GM12878 (cell line): Measurements from ENCODE around the gene PPP1R14B. TPM values are rescaled to one million over a fixed set of nuclear protein-coding genes. Genes with fewer than 3 reads are reported as not detected.

Experiments used
- CEBPB ChIP-seq, 2 experiments: fragments of 150-350 bp in 1 of 2; IDR thresholded peaks; 2 replicates each; pipeline ENCODE4 v1.6.1; 2012 to 2014; ENCODE audit warnings: low read depth in 2 of 2, low read length in 2 of 2, borderline replicate concordance in 1 of 2, inconsistent platforms in 1 of 2
- CHD4 ChIP-seq: fragments of 200-600 bp; sonication (generic); IDR thresholded peaks from 2 replicates; pipeline ENCODE4 v1.6.1; 2016; ENCODE audit warnings: mild to moderate bottlenecking
- CTCF ChIP-seq, 3 experiments: IDR thresholded peaks in 2 of 3; conservative IDR thresholded peaks in 1 of 3; 2 replicates each; pipeline ENCODE4 v1.5.1; 2011; ENCODE audit warnings: low read depth in 3 of 3, low read length in 3 of 3, mild to moderate bottlenecking in 3 of 3, control low read depth in 2 of 3, moderate library complexity in 2 of 3, inconsistent platforms in 1 of 3, mixed read lengths in 1 of 3; ENCODE audit not compliant: control insufficient read depth in 2 of 3, insufficient read depth in 1 of 3; ENCODE audit errors: extremely low read depth in 1 of 3
- EGR1 ChIP-seq, 2 experiments: IDR thresholded peaks; 1 replicate in 1 of 2; 2 replicates in 1 of 2; pipeline ENCODE4 v1.6.1; 2011 to 2012; ENCODE audit warnings: low read depth in 2 of 2, low read length in 2 of 2, borderline replicate concordance in 1 of 2, mild to moderate bottlenecking in 1 of 2, moderate library complexity in 1 of 2
- FOXK2 ChIP-seq: fragments of 450-650 bp; IDR thresholded peaks from 2 replicates; pipeline ENCODE4 v1.6.1; 2017; ENCODE audit warnings: mild to moderate bottlenecking, moderate library complexity
- KDM1A ChIP-seq: fragments of 200-600 bp; sonication (generic); IDR thresholded peaks from 2 replicates; pipeline ENCODE4 v1.6.1; 2016; ENCODE audit warnings: borderline replicate concordance
- KLF5 ChIP-seq: fragments of 450-650 bp; IDR thresholded peaks from 2 replicates; pipeline ENCODE4 v1.6.1; 2014; ENCODE audit warnings: mild to moderate bottlenecking; ENCODE audit not compliant: partially characterized antibody
- PML ChIP-seq: IDR thresholded peaks from 2 replicates; pipeline ENCODE4 v1.6.1; 2012; ENCODE audit warnings: low read length, inconsistent platforms
- POU2F2 ChIP-seq: IDR thresholded peaks from 3 replicates; pipeline ENCODE4 v1.6.1; 2011; ENCODE audit warnings: low read depth, mild to moderate bottlenecking, low read length, borderline replicate concordance
- SMC3 ChIP-seq: IDR thresholded peaks from 2 replicates; pipeline ENCODE4 v1.6.1; 2011; ENCODE audit warnings: low read length, improper control_type of control experiment, borderline replicate concordance
- SRF ChIP-seq, 2 experiments: IDR thresholded peaks; 2 replicates each; pipeline ENCODE4 v1.6.1; 2011; ENCODE audit warnings: low read depth in 2 of 2, low read length in 2 of 2, mild to moderate bottlenecking in 1 of 2, moderate library complexity in 1 of 2
- SUPT20H ChIP-seq: IDR thresholded peaks from 2 replicates; pipeline ENCODE4 v1.6.1; 2011; ENCODE audit warnings: low read depth, mild to moderate bottlenecking, low read length, moderate library complexity, borderline replicate concordance; ENCODE audit not compliant: control insufficient read depth
- USF1 ChIP-seq: IDR thresholded peaks from 2 replicates; pipeline ENCODE4 v1.6.1; 2011; ENCODE audit warnings: borderline replicate concordance, low read depth, mild to moderate bottlenecking, moderate library complexity, mixed read lengths, low read length; ENCODE audit not compliant: insufficient read depth; ENCODE audit errors: extremely low read length
- ZBED1 ChIP-seq: IDR thresholded peaks from 2 replicates; pipeline ENCODE4 v1.6.1; 2016; ENCODE audit warnings: borderline replicate concordance
- ZBTB33 ChIP-seq: fragments of 450-650 bp; IDR thresholded peaks from 2 replicates; pipeline ENCODE4 v1.6.1; 2017; ENCODE audit warnings: mild to moderate bottlenecking
- ZNF384 ChIP-seq: IDR thresholded peaks from 2 replicates; pipeline ENCODE4 v1.6.1; 2012; ENCODE audit warnings: low read depth, mild to moderate bottlenecking, low read length, improper control_type of control experiment, borderline replicate concordance
- polyA plus RNA-seq, 11 experiments: library from polyadenylated mRNA; depleted of rRNA in 4 of 11; unstranded in 6 of 11; stranded (reverse) in 5 of 11; fragments of >200 nt; fragmentation: Nextera tagmentation in 4 of 11; fragmentation: Illumina TruSeq in 1 of 11; extraction: Ambion mirVana in 4 of 11; extraction: Trizol in 1 of 11; gene quantifications; 1 replicate in 1 of 11; 2 replicates in 10 of 11; pipeline versions ENCODE4 v1.2.1 to v1.2.3, GENCODE V29; 2011 to 2016; ENCODE audit warnings: inconsistent platforms in 2 of 11, missing spikeins in 2 of 11, low read depth in 1 of 11
- total RNA-seq, 4 experiments: library from RNA; depleted of rRNA in 3 of 4; stranded (reverse); fragments of >200 nt in 3 of 4; fragmentation: Illumina TruSeq in 1 of 4; extraction: Trizol in 1 of 4; gene quantifications; 2 replicates each; pipeline versions ENCODE4 v1.2.1 to v1.2.3, GENCODE V29; 2013 to 2021
- TF ChIP-seq, protein P1 (sequence below): fragments of 450-650 bp; IDR thresholded peaks from 2 replicates; pipeline ENCODE4 v1.6.1; 2017; ENCODE audit warnings: mild to moderate bottlenecking, moderate library complexity

PPP1R14B gene
- total and polyA plus RNA-seq, 10 of the 15 experiments (the other 5 are each of a cell fraction or from before 2014, with no cell fraction given) = 8.4 to 283 (median 124) TPM

DNA sequence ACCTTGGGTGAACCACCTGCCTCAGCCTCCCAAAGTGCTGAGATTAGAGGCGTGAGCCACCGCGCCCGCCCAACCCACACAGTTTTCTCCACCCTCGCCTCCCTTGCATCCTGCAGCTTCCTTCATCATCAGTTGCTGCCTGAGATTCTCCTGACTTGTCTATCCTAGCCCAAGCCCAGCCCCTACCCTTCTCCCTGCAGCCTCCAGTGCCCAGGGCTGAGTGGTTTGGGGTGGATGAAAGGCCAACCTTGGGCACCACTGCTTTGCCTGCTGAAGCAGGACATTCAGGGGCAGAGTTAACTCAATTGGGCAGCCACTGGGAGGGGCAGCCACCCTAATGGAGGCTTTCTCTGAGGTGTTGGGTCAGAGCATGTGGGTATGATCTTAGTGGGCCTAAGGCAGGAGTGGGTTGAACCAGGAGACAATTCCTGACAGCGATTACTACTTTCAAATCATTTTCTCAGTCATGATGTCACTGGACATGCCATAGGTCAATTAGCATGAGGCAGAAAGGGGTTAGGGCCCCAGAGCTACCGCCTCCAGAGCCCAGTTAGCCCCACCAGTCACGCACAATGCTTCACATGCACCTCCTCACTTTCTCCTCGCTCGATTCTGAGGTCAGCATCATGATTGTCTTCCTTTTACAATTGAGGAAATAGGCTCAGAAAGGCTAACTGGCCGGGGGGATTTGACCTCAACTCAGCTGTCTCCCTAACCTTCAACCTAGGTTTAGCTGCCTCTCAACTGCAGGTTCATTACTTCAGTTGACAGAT, 6.9 kb downstream of the PPP1R14B start (continued):
- TF ChIP-seq, protein P1, sequence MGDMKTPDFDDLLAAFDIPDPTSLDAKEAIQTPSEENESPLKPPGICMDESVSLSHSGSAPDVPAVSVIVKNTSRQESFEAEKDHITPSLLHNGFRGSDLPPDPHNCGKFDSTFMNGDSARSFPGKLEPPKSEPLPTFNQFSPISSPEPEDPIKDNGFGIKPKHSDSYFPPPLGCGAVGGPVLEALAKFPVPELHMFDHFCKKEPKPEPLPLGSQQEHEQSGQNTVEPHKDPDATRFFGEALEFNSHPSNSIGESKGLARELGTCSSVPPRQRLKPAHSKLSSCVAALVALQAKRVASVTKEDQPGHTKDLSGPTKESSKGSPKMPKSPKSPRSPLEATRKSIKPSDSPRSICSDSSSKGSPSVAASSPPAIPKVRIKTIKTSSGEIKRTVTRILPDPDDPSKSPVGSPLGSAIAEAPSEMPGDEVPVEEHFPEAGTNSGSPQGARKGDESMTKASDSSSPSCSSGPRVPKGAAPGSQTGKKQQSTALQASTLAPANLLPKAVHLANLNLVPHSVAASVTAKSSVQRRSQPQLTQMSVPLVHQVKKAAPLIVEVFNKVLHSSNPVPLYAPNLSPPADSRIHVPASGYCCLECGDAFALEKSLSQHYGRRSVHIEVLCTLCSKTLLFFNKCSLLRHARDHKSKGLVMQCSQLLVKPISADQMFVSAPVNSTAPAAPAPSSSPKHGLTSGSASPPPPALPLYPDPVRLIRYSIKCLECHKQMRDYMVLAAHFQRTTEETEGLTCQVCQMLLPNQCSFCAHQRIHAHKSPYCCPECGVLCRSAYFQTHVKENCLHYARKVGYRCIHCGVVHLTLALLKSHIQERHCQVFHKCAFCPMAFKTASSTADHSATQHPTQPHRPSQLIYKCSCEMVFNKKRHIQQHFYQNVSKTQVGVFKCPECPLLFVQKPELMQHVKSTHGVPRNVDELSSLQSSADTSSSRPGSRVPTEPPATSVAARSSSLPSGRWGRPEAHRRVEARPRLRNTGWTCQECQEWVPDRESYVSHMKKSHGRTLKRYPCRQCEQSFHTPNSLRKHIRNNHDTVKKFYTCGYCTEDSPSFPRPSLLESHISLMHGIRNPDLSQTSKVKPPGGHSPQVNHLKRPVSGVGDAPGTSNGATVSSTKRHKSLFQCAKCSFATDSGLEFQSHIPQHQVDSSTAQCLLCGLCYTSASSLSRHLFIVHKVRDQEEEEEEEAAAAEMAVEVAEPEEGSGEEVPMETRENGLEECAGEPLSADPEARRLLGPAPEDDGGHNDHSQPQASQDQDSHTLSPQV = no peak
- TF ChIP-seq CTCF (IDR thresholded peaks at IDR 0.05 in 2 of 3, conservative IDR thresholded peaks at IDR 0.05 in 1 of 3; ENCODE audit: control insufficient read depth in 2 of 3, extremely low read depth in 1 of 3, insufficient read depth in 1 of 3, low read depth in 3 of 3, low read length in 3 of 3) (no peak), KLF5 (no peak), FOXK2 (no peak), KDM1A (no peak), SUPT20H (no peak), EGR1 (IDR thresholded peaks at IDR 0.05; ENCODE audit: borderline replicate concordance in 1 of 2, low read depth in 2 of 2, low read length in 2 of 2) (peak in 1 of 2 experiments; percentile 57; a peak in 1 of 3 replicates), PML (no peak), CEBPB (IDR thresholded peaks at IDR 0.05; ENCODE audit: borderline replicate concordance in 1 of 2, low read depth in 2 of 2, low read length in 2 of 2) (no peak), CHD4 (no peak), SMC3 (no peak), ZNF384 (no peak), USF1 (no peak), SRF (IDR thresholded peaks at IDR 0.05; ENCODE audit: low read depth in 2 of 2, low read length in 2 of 2) (no peak), ZBTB33 (no peak), ZBED1 (no peak), POU2F2 (0 out of 3 replicates have a peak, but pooled peaks have one; percentile 69)
